Umbilical cord (tissue), 2 donors: ENCODE data around the gene TBC1D14. TPM values are rescaled to one million over a fixed set of nuclear protein-coding genes. Genes with fewer than 3 reads are reported as not detected.
A peak's percentile ranks its signal among the peaks of the same experiment; 100 is the strongest.

Experiments used
- DNase-seq: peaks from one replicate; pipeline ENCODE4 v3.0.0-alpha.2; 2015; ENCODE audit warnings: low spot score
- total RNA-seq: library from RNA; depleted of rRNA; stranded (reverse); fragments of >200 nt; gene quantifications from one replicate; pipeline ENCODE4 v1.2.3, GENCODE V29; 2014; ENCODE audit warnings: low replicate concordance; ENCODE audit not compliant: insufficient read depth

Gene TBC1D14
- total RNA-seq, 1 donor from 2014 or later, result 35.6 TPM

DNA sequence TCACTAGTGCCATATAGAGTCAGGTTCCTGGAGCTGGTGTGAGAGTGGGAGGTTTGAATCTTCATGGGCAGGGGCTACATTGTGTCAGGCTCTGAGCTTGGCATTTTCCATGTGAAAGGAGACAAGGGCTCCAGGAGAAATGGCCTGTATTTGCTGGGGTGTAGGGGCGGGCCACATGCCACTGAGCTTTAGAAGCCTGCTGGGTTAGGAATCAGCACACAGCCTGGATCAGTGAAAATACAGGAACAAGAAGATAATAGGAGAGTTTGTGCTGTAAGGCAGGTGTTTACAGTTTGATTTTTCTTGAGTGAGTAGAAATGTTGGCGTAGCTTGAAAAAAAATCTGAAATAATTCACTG lies 35.4 kb downstream of the TBC1D14 start:
- DNase-seq, result no peak

DNA sequence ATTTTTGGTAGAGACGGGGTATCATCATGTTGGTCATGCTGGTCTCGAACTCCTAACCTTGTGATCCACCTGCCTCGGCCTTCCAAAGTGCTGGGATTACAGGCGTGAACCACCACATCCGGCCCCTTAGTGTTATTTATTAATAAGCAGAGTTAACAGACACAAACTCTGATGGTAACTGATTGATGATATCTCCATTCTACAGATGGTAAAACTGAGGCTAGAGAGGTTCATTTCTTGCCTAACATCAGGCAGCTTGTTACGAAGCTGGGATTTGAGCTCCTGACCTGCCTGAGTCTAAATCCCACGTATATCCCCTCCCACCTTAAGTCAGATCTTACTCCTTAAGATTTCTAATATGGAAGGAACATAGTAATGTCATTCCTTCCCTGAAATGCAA lies 36.9 kb downstream of the TBC1D14 start:
- DNase-seq, result no peak

DNA sequence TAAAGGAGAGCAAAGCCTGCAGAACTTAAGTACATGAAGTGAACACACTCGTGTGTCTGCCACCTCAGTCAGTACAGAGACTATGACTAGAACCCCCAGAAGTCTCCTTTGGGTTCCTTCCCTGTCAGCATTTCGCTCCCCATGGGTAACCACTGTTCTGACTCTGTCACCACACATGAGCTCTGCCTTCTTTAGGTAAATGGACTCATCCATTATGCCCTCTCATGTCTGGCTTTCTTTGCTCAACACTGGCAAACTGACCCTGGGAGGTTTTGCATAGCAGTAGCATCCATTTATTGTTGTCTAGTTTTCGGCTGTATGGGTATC lies 38.5 kb downstream of the TBC1D14 start:
- DNase-seq, result no peak

DNA sequence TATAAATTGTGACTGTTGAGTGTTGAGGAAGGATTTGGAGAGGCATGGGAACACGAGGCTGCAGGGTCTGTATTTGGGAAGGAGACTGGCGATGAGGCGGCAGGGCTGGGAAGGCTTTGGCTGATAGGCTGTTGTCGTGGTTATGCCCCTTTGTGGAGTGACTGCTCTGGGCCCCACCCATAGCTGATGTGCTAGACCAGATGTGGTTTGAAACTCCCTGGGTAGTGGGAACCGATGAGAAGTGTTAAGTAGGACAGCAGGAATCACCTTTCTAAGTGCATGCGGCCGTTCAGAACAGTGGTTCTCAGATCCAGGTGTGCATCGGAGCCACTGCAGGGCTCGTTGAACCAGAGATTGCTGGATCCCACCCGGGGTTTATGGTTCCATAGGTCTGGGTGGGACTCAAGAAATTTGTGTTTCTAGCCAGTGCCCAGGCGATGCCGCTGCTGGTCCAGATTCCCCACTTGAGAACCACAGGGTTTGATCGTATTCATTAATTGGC lies 42.3 kb downstream of the TBC1D14 start:
- no peak for DNase-seq

DNA sequence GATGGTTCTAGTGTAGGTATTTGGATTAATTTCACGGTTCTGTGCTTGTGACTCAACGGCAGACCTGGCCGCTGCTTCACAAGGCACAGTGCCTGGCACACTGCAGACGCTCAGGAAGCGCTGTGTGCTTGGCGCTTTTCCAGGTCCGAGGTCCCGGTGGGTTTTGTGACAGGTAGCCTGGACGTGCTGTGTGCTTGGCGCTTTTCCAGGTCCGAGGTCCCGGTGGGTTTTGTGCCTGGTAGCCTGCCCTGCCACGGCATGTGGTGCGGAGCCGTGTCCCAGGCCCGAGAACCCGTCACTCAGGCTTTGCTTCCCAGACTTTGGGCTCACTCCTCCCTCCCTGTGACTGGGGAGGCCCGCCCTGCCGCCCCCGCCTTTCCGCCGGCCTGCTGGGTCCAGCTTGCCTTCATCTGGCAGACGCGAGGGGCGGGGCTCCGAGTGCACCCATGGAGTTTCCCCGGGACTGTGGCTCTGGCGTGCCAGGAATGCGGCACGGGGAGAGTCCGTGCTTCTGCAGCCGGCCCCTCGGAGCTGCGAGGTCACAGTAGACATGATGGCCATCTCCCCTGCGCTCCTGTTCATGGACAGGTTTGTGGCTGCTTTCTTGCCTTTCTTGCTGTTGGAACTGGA lies 44.2 kb downstream of the TBC1D14 start:
- DNase-seq, result peak; percentile 61

DNA sequence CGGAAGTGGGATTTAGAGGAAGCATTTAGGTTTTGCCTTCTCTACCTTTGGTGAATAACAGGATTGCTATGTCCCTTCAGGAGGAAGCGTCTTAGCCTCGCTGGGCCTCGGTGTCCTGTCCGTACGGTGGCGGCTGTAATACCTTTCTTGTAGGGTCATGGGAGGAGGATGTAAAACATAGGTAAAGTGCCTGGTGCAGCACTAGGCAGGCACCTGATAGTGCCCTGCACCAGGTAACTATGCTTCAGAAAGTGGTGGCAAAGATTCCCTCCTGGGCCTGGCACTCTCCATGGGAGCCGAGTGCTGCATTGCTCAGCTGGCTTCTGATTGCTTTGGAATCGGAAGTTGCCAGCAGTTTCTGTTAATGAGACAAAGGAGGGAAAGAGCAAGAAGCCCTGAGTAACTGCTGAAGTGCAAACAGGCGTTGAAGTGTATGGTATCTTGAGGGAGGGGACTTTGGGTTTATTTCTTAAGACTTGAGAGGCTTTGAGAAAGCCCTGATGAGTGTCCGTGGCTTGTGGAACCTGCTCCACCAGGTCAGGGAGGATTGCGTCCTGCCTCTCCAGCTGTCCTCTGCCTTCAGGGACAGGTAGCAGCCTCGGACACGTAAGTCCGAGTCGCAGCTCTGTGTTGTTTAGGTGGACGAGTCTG lies 45.8 kb downstream of the TBC1D14 start:
- DNase-seq, result peak; percentile 40

DNA sequence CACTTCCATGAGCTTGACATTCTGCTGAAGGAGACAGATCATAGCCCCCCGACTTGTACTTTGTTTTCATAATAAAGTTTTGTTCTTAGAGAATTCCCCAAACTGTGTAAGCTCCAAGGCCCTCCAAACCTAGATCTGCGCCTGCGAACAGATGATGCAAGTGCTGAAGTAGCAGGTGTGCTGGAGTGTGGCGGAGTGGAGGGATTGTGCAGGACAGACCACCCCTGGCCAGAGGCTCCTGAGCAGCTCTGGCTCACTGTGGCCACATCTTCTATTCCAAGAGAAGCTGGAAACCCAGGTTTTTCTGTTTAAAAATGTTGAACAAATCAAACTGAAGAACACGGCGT lies 46.4 kb downstream of the TBC1D14 start:
- DNase-seq, result no peak

DNA sequence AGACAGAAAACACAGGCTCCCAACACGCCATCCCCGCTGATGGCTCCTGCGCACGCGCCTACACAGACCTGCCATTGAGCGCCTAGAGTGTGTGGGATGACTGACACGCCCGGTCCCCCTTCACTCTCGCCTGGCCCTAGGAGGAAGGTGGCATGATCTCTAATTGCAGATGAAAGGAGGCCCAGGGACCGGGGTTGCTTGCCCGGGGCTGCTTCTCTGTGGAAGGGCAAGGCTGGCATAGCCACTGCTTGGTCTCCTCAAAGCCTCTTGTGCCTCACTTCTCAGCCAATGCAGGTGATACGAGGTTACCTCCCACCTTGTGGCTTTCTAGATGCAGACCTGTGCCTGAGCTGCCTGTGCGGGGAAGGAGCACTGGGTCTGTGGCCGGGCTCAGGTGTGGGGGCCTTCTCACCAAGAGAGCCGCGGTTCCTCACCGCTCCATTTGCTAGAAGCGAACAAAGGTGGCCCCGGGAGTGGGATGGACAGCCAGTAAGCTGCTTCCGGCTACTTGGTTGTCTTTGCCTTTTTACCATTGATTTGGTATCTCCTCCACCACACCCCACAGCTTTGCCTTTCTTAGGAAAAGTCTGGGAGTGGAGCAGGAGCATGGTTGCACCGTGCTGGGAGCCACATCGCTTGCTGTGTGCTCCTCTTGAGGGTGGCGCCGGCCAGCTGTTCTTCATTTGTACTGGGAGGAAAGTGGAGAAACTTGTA lies 47.0 kb downstream of the TBC1D14 start:
- DNase-seq, result no peak

DNA sequence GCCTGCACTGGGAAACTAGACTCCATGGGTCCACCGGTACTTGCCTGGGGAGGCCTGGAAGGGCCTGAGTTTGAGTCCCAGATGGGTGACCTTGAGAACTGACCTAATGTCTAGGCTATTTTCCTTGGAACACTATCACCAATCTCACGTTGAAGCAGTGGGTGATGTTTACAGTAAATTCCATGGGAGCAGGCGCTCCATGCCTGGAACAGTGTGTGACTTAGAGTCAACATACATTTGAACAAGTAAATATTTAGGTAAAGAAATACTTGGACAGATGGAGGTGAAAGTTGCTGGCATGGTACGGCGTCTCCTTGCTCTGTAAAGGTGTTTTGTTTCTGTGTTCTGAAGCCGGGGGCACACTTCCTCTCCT lies 47.5 kb downstream of the TBC1D14 start:
- no peak for DNase-seq

DNA sequence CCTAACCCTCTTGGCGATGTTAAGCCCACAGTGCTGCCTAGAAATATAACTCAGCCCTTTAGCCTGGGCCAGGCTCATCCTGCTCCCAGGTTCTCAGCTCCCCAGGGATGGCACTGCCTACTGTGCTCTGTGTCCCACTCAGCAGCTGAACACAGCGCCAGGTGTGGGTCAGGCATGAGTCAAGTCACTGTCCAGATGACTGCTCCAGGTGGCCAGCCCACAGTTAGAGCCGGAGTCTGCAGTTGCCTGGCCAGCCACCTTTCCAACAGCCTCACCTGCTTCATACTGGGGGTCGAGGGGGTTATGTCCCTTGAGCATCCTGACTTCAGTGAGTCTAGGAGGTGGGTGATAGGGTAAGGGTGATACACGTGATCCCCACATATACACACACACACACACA lies 48.4 kb downstream of the TBC1D14 start:
- DNase-seq, result no peak

DNA sequence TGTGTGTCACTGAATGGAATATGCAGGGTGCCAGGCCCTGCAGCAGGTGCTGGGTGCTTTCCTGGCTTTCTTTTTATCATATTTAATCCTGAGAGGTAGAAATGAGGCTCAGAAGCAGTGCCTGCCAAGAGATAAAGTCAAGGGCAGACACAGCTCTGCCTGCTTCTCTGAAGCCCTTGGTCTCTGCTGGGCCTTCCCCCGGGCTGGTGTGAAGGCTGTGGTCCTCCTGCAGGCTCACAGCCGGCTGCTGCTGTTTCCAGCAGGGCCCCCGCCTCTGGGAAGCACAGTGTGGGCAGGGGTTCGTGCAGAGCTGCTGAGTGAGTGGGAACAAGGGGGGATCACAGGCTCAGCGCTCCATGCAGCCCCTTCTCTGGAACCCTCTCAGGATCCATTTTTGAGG lies 49.6 kb downstream of the TBC1D14 start:
- no peak for DNase-seq

DNA sequence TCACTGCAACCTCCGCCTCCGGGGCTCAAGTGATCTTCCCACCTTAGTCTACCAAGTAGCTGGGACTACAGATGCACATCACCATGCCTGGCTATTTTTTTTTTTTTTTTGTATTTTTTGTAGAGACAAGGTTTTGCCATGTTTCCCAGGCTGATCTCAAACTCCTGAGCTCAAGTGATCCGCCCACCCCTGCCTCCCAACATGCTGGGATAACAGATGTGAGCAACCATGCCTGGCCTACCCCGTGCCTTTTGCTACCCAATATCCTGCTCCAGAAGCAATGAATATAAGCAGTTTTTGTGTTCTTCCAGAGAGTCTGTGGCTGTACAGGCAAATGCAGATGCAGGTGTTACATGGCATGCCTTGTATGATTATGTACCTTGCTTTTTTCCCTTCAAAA lies 50.5 kb downstream of the TBC1D14 start:
- DNase-seq, result no peak

DNA sequence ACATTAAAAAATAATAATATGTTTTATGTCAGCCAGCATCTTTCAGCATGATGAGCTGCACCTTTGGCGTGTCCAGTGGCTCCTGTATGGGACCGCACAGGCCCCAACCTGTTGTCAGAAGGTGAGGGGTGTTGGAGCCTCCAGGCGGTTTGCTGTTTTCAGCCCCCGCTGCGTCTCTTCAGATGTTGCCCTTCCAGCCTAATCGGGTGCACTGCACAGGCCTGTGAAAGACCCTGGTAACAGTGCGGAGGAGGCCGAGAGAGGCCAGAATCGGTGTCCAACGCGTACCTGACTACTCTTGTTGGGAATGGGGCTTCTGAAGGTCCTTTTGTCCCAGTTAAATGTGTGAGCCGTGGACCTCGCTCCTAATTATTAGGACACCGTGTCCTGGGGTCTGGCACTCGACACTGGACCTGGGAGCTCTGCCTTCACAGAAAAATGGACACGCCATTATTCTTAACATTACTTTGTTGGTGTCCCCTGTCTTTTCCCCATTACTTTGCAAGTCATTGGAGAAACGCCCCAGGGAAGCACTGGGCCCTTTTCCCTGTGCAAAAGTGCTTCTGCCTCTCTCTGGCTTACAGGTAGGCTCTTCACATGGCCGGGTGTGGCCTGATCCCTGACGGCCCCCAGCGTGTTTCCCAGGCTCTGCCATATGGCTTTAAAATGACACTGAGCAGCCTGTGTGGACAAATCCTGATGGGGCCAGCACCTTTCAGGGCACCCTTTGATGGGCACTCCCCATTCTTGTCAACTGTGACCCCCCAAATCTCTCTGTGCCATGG lies 51.2 kb downstream of the TBC1D14 start:
- DNase-seq, result no peak

DNA sequence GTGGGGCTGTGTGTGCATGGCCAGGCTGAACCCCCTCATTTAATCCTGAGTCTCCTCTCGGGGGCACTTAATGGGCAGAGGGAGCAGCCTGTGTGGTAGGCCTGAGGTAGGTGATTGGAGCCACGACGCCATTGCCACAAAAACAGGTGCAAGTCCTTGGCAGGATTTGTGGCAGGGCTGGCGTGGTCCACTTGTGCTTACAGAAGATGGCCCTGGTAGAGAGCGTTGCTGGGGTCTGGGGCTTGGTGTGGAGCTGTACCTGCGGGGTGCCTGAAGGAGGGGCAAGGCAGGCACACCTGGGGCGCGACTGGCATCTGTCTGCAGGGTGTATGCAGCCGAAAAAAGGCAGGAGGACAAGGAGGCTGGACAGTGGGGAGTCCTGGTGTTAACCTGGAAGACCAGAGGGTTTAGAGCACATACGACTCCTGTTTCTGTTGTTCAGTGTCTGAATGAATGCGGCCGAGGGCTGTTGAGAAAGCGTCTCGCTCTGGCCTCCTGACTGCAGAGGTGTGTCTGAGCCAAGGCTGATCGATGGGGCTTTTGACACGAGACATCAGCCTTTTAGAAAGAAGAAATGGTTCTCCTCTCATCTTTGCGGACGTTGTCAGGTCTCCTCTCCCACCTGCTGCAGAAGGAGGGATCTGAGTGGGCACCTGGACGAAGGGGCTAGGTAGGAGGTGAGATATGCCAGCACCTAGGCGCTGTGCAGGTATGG lies 52.0 kb downstream of the TBC1D14 start:
- DNase-seq, result no peak

DNA sequence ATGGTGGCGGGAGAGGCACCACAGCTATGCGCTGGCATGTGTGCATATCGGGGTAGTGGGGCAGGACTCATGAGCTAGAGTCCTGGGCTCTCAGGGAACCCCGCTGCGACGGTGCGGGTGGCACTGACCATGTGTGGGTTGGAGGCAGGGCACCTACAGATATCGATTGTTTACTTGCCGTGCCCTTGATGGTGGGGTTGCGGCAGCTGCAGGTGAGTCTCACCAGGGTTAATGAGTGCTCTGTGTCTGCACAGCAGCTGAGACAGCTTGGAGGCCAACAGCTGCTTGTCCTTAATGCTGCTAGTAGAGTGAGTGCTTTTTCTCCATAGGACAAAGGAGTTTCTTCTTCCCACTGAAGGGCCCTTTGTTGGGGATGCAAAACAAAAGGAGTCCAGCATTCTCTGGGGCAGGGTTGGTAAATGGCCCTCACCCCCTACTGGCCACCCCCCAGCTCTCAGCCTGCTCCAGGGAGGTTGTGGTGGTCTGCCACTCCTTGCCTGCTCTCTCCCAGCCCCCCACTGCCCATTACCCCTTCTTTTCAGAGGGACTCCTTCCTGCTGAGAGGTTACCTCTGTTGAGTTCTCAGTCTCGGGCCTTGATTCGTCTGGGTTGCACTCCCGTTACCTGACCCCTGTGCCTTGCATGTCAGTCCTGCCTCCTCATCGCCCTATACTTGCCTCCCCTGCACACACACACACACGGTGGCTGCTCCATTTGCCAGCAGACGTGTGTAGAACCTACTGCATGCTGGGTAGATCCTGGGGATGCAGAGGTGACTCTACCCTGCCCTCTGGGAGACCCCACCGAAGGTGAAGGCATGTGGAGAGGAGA lies 52.8 kb downstream of the TBC1D14 start:
- DNase-seq, result no peak

DNA sequence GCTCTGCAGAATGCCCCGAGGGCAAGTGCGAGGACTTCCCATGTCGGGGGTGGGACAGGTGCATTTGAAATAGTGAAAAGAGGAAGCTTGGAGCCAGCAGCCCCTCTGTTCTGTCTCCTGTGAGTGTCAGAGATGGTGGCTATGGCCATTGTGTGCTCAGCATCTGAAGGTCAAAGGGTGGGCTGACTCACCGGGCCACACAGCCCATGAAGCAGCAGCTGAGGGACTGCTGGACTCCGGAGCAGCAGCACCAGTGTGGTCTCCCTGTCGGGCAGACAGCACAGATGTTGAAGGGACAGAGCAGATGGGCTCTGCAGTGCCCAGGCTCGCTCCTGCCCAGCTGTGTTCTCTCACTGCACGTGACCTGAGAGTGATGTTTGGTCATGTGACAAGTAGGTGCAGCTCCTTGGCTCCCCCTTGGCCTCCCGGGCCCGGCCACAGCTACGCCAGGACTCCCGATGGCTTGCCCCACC lies 53.5 kb downstream of the TBC1D14 start:
- DNase-seq, result no peak

DNA sequence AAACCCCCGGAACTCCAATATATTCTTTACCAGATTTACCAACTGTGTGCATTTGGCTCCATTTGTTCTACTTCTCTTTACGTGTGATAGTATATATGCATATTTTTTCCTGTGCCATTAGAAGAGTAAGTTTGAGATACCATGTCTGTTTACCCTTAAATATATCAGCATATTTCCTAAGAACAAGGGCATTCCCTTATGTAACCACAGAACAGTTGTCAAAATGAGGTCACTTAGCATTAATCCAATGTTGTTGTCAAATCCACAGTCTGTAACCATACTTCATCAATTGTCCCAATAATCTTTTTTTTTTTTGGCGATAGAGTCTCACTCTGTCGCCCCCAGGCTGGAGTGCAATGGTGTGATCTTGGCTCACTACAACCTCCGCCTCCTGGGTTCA lies 55.2 kb downstream of the TBC1D14 start:
- DNase-seq, result no peak

DNA sequence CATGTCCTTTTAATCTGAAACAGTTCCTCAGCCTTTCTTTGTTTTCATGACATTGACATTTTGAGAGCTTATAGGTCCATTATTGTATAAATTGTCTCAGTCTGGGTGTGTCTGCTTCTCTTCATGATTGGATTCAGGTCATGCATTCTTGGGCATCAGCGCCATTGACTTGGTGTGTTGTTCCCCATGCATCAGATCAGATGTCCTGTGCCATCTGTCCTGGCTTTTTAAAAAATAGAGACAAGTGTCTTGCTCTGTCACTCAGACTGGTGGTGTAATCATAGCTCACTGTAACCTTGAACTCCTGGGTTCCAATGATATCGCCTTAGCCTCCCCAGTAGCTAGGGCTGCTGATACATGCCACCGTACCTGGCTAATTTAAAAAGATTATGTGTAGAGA lies 55.7 kb downstream of the TBC1D14 start:
- DNase-seq, result no peak

DNA sequence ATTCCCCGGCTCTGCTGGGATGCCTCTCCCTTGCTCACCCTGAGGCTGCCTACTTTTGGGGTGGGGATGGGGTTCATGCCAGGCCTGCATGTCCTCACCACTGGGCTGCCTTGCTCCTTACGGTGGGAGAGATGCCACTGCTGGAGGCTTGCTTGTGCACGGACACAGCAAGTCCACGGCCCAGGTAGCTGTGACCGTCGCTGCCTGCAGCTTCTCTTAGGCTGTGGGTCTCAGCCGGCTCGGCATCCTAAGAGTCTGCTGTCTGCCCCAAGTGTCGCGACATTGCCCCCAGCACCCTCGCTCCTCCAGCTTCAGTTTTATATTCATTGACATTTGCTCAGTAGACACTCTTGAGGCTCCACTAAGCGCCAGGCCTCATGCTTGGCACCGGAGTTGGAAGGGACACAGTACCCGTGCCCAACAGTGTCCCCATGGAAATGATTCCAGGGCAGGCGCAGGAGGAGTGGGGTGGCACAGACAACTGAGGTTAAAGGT lies 58.3 kb downstream of the TBC1D14 start:
- DNase-seq, result no peak

DNA sequence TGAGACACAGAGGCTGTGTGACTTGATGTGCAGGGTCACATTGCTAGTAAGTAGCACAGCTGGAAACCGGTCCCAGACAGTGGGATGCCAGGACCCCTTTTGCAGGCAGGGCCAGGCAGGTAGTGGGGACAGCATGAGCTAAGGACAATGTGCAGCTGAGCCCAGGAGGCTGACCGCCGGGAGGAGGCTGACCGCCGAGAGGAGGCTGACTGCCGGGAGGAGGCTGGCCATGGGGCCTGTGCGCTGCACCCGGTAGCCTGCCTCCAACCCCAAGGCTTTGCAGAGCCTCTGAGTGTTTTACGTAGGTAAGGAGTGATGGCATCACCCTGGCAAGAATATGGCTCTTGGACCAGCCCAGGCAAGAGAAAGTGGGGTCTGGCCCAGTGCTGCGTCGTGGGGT lies 58.9 kb downstream of the TBC1D14 start:
- DNase-seq, result no peak
